GM12875 (cell line): ENCODE data around the gene HNRNPDL.
"Not testable (repeated sequence)": the region's sequence is repeated elsewhere in the genome, so short reads cannot be mapped to it uniquely, and the experiment has no call there.

Source experiments
- H3K4me3 ChIP-seq: one replicate; pipeline ENCODE4 v1.5.1; 2011; ENCODE audit warnings: low read depth, low read length, control low read depth
- TF ChIP-seq, protein P1 (sequence below): IDR thresholded peaks from 2 replicates; pipeline ENCODE4 v1.5.1; 2011; ENCODE audit warnings: low read depth, mild to moderate bottlenecking, control low read depth, inconsistent platforms, low read length, moderate library complexity, borderline replicate concordance; ENCODE audit not compliant: insufficient read depth

HNRNPDL gene

DNA sequence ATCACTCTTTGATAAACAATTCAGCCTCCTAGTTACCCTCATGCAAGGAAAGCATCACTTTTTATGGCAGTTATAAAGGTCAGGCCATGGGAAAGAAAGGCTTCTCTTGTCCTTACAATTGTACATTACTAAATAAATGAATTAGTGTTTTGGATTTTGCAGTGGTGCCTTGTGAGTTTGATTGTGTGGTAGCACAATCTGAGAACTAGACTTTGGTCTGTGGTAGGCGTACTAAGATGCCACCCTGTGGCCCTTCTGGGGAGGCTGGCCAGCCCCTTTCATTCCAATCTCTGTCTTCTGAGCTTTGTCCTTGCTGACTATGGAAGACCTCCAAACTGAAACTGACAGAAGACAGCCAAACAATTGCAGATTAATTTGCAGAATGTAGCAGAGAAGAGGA lies 41.9 kb downstream of the HNRNPDL start:
- no peak overlapping the region for H3K4me3 ChIP-seq
- TF ChIP-seq, protein P1, sequence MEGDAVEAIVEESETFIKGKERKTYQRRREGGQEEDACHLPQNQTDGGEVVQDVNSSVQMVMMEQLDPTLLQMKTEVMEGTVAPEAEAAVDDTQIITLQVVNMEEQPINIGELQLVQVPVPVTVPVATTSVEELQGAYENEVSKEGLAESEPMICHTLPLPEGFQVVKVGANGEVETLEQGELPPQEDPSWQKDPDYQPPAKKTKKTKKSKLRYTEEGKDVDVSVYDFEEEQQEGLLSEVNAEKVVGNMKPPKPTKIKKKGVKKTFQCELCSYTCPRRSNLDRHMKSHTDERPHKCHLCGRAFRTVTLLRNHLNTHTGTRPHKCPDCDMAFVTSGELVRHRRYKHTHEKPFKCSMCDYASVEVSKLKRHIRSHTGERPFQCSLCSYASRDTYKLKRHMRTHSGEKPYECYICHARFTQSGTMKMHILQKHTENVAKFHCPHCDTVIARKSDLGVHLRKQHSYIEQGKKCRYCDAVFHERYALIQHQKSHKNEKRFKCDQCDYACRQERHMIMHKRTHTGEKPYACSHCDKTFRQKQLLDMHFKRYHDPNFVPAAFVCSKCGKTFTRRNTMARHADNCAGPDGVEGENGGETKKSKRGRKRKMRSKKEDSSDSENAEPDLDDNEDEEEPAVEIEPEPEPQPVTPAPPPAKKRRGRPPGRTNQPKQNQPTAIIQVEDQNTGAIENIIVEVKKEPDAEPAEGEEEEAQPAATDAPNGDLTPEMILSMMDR, result no peak

DNA sequence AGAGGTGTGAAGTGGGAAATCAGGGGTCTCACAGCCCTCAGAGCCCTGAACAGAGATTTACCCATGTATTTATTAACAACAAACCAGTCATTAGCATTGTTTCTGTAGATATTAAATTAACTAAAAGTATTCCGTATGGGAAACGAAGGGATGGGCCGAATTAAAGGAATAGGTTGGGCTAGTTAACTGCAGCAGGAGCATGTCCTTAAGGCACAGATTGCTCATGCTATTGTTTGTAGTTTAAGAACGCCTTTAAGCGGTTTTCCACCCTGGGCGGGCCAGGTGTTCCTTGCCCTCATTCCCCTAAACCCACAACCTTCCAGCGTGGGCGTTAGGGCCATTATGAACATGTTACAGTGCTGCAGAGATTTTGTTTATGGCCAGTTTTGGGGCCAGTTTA lies 44.0 kb downstream of the HNRNPDL start:
- H3K4me3 ChIP-seq, result not testable (repeated sequence)

DNA sequence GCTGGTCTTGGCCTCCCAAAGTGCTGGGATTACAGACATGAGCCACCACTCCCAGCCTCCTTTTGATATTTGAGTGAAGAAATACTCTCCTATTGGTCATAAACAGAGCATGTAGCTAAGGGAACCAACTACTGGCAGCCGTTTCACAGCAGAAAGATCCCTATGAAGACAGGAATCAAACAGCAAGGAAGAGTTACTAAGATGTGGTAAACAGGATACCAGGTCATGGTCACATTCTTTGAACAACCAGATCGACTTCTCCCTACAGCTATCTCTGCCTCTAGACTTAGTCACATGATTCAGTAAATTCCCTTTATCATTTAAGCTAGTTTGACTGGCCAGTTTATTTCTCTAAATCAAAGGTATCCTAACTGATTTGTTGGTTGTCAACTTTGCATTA lies 47.5 kb downstream of the HNRNPDL start:
- TF ChIP-seq, protein P1, result no peak
- no peak overlapping the region for H3K4me3 ChIP-seq

DNA sequence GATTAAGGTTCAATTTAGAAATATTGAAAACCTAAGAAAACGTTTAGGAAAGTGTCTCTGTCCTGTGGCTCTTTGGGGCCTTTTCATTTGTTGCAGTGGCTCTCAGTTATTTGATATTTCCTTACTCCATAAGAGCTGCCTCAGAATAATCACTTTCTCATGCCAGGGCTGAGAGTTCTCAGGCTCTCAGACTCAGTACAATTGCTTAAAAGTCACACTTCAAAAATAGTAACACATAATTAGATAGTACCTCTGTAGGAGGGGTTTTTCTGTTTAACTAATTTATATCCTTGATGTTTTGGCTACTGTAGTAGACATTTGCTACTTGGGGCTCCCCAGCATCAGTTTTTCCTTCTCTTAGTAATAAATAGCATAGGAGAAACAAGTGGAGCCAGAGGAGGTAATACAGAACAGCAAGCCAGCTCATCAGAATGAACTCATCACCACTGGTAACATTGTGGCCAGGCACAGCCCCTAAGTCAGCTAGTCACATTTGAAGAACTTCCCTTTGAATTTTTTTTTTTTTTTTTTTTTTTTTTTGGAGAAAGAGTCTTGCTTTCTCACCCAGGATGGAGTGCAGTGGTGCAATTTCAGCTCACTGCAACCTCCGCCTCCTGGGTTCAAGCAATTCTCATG lies 48.5 kb downstream of the HNRNPDL start:
- no peak overlapping the region for H3K4me3 ChIP-seq
- TF ChIP-seq, protein P1, result no peak

DNA sequence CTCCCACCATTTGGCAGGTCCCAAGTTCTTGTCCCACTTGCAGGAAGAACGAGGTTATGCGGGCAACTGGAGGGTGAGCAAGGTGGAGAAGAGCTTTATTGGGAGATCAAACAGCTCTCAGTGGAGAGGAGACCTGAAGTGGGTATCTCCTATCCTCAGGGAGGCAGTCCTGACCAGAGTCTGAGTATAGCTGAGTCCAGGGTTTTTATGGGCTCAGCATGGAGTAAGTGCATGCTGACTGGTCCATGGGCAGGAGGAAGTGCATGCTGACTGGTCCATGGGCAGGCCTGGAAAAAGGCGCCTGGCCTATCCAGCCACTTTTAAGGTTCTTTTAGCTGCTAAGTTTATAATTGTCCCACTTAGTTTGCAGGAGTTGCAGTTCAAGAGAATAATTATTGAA lies 49.0 kb downstream of the HNRNPDL start:
- TF ChIP-seq, protein P1, result no peak
- no peak overlapping the region for H3K4me3 ChIP-seq

DNA sequence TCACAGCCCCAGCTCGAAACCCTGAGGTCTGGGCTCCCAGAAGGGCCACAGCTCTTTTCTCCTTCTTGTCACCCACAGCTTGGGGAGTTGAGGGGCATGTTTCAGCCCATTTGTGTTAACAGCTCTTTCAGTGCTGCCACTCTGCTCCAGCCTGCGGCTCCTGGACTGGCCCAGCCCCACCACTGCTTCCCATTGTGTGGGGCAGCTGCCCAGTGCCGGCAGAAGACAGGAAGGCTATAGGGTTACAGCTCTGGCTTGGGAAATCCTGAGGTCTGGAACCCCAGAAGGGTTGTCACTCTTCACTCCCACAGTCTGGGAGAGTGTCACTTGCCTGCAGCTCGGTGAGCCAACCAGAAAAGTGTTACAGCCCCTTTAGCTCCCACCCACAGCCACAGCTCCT lies 49.4 kb downstream of the HNRNPDL start:
- no peak overlapping the region for H3K4me3 ChIP-seq
- TF ChIP-seq, protein P1, result no peak

DNA sequence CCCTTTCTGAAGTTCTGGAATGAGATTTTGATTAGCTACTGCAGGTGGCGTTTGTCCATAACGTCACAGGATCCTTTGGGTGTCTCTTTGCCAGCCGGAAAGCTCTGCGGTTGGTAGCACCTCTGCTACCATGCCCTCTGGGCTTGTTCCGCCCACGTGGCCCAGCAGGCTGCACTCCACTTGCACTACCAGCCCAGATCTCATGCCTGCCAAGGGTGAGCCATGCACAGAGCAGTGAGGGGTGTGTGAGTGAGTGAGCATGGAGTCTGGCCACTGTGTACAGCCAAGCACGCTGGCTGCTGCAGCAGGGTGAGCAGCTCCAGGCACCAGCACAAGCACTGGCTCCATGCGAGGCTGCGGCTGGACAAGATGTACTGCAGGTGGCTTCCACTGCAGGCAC lies 49.9 kb downstream of the HNRNPDL start:
- TF ChIP-seq, protein P1, result no peak
- no peak overlapping the region for H3K4me3 ChIP-seq

DNA sequence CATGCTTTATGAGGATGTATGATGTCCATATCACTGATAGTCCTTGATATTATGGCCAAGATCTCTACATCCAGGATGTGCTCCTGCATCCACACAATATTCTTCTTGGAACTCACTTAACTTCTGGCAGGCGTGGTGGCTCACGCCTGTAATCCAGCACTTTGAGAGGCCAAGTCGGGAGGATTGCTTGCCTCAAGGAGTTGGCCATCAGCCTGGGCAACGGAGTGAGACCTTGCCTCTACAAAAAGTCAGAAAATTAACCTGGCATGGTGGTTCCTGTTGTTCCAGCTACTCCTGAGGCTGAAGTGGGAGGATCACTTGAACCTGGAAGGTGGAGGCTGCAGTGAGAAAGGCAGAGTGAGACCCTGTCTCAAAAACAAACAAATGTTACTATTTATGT lies 54.2 kb downstream of the HNRNPDL start:
- no peak overlapping the region for H3K4me3 ChIP-seq
- TF ChIP-seq, protein P1, result no peak
